GM08714 (cell line): ENCODE data around the gene HNRNPD.
A peak's percentile ranks its signal among the peaks of the same experiment; 100 is the strongest.
"Not testable (repeated sequence)": the region's sequence is repeated elsewhere in the genome, so short reads cannot be mapped to it uniquely, and the experiment has no call there.

ENCODE experiments used
- H3K4me3 ChIP-seq: fragments of 200-500 bp; sonication (Bioruptor generic); 2 replicates; pipeline ENCODE4 v1.5.1; 2014; ENCODE audit warnings: mild to moderate bottlenecking, low read length, inconsistent platforms
- ZNF274 ChIP-seq: IDR thresholded peaks from 2 replicates; pipeline ENCODE4 v1.6.1; 2012; ENCODE audit warnings: mild to moderate bottlenecking, low read depth, low read length

HNRNPD gene

DNA sequence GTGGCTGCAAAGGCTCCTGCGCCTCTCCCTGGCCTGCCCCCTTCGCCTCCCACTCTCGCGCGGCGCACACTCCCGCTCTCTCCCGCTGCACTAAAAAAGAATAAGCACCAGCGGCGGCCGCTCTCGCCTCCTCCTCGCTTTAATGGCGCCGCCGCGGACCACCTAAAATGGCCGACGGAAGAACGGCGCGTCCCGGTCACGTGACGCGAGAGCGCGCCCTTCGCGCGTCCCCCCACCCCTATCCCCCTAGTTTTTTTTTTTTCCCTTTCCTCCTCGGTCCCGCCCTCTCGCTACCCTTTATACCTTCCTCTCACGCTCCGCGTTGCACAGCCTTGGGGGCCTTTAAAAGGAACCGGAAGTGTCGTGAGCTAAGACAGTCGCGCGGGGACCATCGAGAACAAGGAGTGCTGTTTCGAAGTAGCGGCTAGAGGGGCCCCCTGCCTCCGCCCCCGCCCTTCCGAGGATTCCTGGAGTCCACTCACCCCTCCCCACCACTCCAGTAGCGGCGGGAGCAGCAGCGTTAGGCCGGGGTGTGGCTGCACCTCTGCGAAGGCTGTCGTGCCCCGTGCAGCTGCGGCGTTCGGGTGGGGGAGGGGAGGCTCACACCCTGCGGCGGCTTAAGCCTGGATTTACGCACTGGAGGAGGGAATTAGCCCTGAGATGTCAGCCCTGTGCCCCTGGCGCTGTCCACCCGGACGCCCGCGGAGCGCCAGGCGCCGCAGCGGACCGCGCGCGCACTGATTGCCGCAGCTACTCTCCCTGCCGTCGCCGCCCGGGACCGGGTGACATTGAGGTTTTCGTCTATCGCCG, at the start of gene HNRNPD:
Gene HNRNPD (minus strand): TSS at position 176 of the 810 bp plus-strand sequence. CDS start 313 bp downstream, outside the sequence.
- TF ChIP-seq ZNF274: no peak
- H3K4me3 ChIP-seq: peak within 1 kb of the TSS; percentile 100

DNA sequence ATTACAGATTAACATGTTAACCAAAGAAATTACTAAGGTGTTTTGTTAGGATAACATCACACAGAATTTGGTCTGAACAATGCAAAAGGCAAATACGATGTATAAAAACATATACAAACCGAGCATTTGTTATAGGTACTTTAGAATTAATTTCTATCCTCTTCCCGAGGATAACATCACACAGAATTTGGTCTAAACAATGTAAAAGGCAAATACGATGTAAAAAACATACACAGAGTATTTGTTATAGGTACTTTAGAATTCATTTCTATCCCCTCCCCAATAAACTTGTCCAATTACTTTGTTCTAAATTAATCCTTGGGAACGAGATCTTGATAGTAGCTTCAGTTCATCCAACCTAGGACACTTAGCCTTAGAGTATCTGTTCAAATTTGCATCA, 48.8 kb upstream of the HNRNPD start:
- no peak overlapping the region for H3K4me3 ChIP-seq
- no peak for TF ChIP-seq ZNF274

GRCh38 chr4:82421796-82422560, 48.2 kb upstream of the HNRNPD start:
- H3K4me3 ChIP-seq: no peak overlapping the region
- TF ChIP-seq ZNF274: no peak

DNA sequence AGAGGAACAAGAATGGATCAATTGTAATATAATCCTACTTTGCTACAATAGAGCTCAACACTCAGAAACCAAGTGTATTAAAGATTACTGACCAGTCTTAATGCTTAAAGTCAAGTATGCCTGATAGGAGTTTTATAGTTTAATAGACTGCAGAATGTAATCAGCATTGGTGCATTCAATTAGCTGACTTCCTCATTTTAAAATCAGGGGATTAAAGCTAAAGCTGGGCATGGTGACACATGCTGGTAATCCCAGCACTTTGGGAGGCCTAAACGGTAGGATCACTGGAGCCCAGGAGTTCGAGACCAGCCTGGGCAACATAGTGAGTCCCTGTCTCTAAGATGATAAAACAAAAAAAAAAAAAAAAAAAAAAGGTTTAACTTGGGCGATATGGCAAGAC, 45.7 kb upstream of the HNRNPD start:
- no peak overlapping the region for H3K4me3 ChIP-seq
- no peak for TF ChIP-seq ZNF274

DNA sequence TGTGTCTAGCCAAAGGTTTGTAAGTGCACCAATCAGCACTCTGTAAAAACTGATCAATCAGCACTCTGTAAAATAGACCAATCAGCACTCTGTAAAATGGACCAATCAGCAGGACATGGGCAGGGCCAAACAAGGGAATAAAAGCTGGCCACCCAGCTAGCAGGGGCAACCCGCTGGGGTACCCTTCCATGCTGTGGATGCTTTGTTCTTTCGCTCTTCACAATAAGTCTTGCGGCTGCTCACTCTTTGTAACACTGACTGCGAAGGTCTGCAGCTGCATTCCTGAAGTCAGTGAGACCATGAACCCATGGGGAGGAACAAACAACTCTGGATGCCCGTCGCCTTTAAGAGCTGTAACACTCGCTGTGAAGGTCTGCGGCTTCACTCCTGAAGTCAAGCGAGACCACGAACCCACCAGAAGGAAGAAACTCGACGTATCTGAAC, 42.2 kb upstream of the HNRNPD start:
- H3K4me3 ChIP-seq: no peak overlapping the region
- no peak for TF ChIP-seq ZNF274

DNA sequence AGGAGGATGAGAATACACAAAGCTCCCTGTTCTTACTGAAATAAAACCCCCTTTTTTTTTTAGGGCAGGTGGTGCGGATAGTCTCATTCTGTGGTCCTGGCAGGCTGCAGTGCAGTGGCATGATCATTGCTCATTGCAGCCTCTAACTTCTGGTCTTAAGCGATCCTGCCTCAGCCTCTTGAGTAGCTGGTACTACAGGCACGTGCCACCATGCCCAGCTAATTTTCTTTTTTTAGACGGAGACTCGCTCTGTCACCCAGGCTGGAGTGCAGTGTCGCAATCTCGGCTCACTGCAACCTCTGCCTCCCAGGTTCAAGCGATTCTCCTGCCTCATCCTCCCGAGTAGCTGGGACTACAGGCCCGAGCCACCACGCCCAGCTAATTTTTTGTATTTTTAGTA, 41.3 kb upstream of the HNRNPD start:
- H3K4me3 ChIP-seq: not testable (repeated sequence)

- TF ChIP-seq ZNF274: no peak
- no peak overlapping the region for H3K4me3 ChIP-seq
These were observed 29.9 kb upstream of the HNRNPD start for GRCh38 chr4:82403725-82404124.

- H3K4me3 ChIP-seq: no peak overlapping the region
- no peak for TF ChIP-seq ZNF274
These were observed 28.5 kb upstream of the HNRNPD start for GRCh38 chr4:82402196-82402775.

DNA sequence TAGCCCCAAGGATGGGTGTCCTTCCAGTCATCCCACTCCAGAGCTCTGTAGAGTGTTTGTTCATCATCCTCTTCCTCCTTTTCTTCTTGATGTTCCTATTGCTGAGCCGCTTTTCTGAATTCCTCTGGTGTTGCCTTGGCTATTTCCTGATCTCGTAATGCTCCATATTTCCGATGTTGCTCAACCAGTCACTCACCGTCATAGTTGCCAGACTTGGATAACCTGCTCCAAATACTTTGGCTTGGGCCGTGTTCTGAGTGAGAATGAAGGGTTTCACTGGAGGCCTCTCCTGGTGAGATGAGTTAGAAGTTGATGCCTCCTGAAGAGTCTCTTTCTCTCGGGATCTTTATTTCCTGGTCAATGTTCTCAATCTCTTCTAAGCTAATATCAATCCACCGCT, 27.8 kb upstream of the HNRNPD start:
- no peak overlapping the region for H3K4me3 ChIP-seq
- no peak for TF ChIP-seq ZNF274

DNA sequence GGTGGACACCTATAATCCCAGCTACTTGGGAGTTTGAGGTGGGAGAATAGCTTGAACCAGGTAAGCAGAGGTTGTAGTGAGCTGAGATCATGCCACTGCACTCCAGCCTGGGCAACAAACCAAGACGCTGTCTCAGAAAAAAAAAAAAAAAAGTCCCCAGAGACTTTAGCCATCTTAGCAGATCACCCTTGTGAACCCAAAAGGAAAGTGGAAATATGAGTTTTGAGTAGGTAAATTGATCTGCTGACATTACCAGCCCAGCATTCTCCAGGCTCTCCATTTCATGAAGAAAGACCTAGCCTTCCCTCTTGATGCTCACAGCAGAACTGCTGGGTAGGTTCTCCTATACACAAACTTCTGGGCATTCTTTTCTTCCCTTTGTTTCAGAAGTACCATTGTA, 24.5 kb upstream of the HNRNPD start:
- H3K4me3 ChIP-seq: no peak overlapping the region

DNA sequence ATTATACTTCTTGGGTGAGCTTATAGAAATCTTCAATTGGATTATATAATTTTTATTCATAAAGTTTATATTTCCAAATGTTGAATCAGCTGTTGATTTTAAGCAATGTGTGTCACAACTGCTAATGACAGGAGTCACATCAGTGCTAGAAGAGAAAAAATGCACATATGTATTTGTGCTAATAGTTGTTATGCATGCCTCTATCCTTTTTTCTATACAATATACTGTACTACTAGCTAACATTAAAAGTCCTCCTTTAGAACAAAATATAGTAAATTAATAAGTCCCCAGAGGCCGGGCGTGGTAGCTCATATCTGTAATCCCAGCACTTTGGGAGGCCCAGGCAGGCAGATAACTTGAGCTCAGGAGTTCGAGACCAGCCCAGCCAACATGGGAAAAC, 23.7 kb upstream of the HNRNPD start:
- no peak overlapping the region for H3K4me3 ChIP-seq
- no peak for TF ChIP-seq ZNF274

More for the DNA sequence above, 24.5 kb upstream of the HNRNPD start:
- TF ChIP-seq ZNF274: no peak

DNA sequence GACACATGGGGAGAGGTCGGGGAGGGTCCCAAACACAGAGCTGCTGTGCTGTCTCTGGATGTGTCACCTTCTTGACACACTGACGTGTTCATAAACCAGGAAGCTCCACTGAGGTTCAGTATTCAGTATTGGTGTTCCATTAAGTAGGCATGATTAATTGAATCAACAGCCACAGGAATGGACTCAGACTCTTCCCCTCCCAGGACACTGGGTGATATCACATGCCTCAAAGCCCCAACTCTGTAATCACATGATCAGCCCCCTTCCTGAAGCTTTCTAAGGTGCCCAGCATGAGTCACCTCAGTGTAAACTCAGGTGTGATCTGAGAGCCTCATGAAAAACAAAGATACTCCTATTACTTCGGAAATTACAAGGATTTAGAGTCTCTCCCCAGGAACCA, 21.1 kb upstream of the HNRNPD start:
- H3K4me3 ChIP-seq: no peak overlapping the region
- TF ChIP-seq ZNF274: no peak

- not testable (repeated sequence) for H3K4me3 ChIP-seq
These were observed 16.3 kb upstream of the HNRNPD start for GRCh38 chr4:82390061-82390460.

- no peak for TF ChIP-seq ZNF274
These were observed 14.6 kb upstream of the HNRNPD start for GRCh38 chr4:82388405-82388804.

GRCh38 chr4:82386312-82386711, 12.5 kb upstream of the HNRNPD start:
- H3K4me3 ChIP-seq: not testable (repeated sequence)

More at GRCh38 chr4:82388405-82388804, 14.6 kb upstream of the HNRNPD start:
- no peak overlapping the region for H3K4me3 ChIP-seq

- no peak for TF ChIP-seq ZNF274
- no peak overlapping the region for H3K4me3 ChIP-seq
These were observed 9.0 kb upstream of the HNRNPD start for GRCh38 chr4:82382751-82383150.
